GM19043 (cell line): ENCODE measurements around the gene SND1.
"Not testable (repeated sequence)": the region's sequence is repeated elsewhere in the genome, so short reads cannot be mapped to it uniquely, and the experiment has no call there.

Source experiments
- ATAC-seq: cut with Tn5 transposase; IDR thresholded peaks from one replicate; pipeline ENCODE4 v1.9.1; 2021; ENCODE audit warnings: low read depth; ENCODE audit not compliant: unreplicated experiment

The SND1 gene

GRCh38 chr7:127819975-127820731, 168.2 kb downstream of the SND1 start:
- no peak for ATAC-seq

- ATAC-seq: no peak
Measured at GRCh38 chr7:127820732-127821085, 168.7 kb downstream of the SND1 start.

- ATAC-seq: no peak
Measured at GRCh38 chr7:127821146-127821545, 169.2 kb downstream of the SND1 start.

DNA sequence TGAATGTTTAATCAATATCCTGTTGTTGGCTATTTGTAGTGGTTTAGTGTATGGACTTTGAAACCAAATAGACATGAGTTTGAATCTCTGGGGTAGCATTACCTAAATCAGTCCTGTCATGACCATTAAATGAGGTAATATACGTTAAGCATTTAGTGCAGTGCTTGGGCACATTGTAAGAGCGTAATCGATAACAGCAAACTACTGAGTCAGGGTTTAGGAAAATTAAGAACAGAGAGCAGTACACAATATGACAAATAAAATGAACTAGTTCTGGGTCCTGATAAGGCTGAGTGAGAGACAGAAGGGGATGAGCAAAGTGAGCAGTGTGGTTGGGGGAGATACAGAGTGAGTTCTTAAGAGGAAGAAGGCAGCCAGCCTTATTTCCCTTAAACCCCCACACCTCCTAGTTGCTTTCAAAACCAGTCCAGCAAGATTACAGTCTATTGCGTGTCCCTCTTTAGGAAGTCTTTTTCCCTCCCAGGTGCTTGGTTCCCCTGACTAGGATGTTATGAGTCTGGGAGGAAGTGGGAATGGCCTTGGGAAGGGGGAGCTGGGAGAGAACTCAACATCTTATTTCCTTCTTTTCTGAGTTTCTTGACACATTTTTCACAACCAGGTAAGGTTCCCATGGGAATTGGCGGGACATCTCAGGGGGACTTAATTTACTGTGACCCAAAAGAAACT, 171.0 kb downstream of the SND1 start:
- no peak for ATAC-seq

- ATAC-seq: no peak
Measured at GRCh38 chr7:127824682-127825081, 172.7 kb downstream of the SND1 start.

DNA sequence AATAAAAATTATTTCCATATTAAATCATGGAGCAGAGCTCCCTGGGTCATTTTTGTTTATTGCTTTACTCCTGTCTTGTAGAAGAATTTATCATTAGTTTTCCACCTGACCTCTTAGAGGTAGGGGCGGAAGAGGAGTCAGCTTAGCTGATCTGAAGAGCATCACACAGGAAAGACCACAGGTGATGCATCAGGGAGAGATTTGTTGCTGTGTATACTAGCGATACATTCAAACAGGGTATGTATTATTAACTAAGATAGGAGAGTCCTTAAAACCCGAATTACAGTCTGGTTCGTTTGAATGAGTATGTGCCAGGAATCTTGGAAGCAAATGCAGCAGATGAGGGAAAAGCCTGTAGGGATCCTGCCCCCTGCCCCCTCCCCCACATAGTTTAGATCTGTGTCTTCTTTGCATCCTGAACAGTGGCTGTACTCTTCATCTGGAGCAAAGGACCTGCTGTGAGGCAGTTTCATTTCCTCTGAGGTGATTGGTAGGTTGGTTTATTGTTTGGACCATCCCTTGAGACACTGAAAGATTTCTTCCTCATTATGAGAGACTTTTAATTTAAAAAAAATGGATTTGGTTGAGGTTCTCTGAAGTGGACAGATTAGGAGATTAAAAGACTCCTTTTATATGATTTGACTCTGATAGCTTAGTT, 177.0 kb downstream of the SND1 start:
- peak; percentile 83 for ATAC-seq

DNA sequence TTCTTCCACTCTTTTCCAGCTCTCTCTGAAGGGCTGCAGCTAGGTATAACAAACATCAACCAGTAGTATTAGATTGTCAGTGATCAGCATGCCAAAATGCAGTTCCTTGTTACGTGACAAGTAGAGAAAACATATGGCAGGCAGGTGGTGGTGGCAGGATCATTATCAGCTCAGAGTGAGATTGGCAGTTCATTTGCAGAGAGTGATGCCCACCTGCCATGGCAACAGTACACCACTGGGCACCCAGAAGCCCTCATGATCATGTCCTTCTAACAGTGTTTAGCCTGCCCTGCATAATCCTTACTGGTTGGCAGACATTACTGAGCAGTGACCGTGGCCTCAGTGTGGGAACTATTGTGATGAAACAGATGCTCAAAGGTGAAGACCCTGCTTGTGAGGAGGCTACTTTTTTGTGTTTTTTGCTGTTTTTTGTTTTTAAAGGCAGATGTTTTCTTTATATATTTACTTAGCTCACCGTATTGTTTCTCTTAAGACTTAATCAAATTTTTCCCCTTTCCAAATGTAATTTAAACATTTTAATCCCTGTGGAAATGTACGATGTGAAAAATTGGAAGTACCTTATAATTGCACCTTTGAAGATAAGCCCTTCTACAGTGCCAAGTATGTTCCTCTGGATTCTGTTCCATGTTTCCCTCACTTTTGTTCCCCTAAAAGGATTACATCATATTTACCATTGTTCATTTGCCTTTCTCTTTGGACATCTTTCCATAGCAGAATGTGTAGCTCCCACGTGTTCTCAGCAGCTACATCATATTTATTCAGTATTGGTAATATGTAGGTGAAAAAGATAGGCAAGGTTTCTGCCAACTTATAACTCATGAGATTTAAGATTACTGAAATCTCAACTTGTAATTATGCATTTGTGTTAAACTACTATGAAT, 179.6 kb downstream of the SND1 start:
- no peak for ATAC-seq

GRCh38 chr7:127832592-127832991, 180.6 kb downstream of the SND1 start:
- no peak for ATAC-seq

DNA sequence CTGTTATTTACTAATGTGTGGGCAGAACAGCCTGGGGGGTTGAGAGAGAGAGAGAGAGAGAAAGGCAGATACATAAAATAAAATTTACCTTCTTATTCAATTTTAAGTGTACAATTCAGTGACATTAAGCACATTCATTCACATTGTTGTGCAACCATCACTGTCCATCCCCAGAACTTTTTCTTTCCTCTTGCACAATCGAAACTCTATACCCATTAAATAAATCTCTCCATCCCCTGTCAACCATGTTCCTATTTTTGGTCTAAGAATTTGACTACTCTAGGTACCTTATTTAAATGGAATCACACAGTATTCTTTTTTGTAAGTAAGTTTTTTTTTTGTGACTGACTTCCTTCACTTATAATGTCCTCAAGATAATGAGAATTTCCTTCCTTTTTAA, 181.6 kb downstream of the SND1 start:
- ATAC-seq: no peak

DNA sequence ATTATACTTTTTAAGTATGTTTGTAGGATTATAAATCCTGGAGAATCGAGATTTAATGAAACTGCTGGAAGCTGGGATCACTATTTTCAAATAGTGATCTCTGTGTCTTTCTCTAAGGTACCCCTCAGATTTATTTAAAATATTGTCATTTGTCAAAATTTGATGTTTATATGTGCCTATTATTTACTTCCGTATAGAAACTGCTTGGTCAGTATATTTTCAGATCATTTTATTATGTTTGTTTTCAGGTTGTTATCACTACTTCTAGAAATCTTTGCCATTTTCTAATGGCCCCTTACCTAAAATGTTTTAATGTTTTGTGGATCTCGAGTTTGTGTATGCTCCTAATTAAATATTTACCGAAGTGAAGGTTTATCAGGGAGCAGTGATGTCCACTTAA, 183.7 kb downstream of the SND1 start:
- ATAC-seq: no peak

- ATAC-seq: not testable (repeated sequence)
Measured at GRCh38 chr7:127837816-127838410, 185.9 kb downstream of the SND1 start.

- no peak for ATAC-seq
Measured at GRCh38 chr7:127838816-127839415, 186.9 kb downstream of the SND1 start.

GRCh38 chr7:127840226-127840951, 188.4 kb downstream of the SND1 start:
- ATAC-seq: no peak

DNA sequence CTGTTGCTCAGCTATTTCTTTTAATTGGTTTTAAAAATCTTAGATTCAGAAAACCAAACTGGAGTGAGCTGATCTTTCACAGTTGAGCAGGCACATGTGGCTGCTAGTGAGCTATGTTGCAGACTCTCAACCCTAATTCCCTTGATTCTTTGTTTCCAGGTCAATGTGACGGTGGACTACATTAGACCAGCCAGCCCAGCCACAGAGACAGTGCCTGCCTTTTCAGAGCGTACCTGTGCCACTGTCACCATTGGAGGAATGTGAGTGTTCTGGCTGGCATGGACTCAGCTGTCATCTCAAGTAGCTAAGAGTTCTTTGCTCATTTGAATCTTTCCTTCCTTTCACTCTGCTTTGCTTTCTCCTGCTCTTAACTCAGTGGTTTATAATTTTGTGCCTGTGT, 192.2 kb downstream of the SND1 start:
- no peak for ATAC-seq

GRCh38 chr7:127844707-127845331, 192.8 kb downstream of the SND1 start:
- no peak for ATAC-seq

- no peak for ATAC-seq
Measured at GRCh38 chr7:127845522-127846214, 193.7 kb downstream of the SND1 start.

DNA sequence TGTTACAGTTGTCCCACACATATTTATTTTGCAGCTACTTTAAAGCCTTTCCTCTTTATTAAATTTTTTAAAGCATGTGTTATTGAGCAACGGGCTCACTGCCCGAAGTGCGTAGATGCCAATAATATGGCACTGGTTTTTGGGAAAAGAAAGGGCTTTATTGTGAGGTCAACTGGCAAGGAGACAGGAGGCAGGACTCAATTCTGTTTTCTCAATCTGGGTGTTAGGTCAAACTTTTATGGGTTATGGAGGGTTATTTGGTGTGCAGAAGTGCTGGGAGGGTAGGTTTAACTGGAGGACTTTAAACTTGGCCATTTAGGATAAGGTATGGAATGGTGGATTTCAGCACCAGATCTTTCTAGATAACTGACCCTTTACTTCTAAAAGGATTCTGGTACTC, 195.6 kb downstream of the SND1 start:
- no peak for ATAC-seq

DNA sequence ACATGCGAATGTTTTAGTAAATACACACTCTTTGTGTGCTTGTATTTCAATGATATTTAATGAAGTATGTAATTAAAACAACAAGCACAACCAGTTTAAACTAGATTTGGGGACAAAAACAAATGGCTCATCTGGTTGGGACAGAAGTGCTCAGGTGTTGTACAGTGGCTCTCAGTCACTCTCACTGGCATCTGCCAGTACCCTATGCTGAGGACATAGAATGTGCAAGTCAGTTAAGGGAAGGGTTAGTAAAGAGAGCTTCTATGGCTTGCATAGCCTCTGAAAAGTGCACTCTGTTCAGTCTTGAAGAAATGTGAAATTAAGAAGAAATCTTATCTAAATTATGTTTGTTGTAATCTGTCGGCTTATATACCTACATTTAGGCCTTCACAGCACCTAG, 196.2 kb downstream of the SND1 start:
- no peak for ATAC-seq
